Measurements from ENCODE around the gene PCNX2.
A peak's percentile ranks its signal among the peaks of the same experiment; 100 is the strongest.

The PCNX2 gene, protein sequence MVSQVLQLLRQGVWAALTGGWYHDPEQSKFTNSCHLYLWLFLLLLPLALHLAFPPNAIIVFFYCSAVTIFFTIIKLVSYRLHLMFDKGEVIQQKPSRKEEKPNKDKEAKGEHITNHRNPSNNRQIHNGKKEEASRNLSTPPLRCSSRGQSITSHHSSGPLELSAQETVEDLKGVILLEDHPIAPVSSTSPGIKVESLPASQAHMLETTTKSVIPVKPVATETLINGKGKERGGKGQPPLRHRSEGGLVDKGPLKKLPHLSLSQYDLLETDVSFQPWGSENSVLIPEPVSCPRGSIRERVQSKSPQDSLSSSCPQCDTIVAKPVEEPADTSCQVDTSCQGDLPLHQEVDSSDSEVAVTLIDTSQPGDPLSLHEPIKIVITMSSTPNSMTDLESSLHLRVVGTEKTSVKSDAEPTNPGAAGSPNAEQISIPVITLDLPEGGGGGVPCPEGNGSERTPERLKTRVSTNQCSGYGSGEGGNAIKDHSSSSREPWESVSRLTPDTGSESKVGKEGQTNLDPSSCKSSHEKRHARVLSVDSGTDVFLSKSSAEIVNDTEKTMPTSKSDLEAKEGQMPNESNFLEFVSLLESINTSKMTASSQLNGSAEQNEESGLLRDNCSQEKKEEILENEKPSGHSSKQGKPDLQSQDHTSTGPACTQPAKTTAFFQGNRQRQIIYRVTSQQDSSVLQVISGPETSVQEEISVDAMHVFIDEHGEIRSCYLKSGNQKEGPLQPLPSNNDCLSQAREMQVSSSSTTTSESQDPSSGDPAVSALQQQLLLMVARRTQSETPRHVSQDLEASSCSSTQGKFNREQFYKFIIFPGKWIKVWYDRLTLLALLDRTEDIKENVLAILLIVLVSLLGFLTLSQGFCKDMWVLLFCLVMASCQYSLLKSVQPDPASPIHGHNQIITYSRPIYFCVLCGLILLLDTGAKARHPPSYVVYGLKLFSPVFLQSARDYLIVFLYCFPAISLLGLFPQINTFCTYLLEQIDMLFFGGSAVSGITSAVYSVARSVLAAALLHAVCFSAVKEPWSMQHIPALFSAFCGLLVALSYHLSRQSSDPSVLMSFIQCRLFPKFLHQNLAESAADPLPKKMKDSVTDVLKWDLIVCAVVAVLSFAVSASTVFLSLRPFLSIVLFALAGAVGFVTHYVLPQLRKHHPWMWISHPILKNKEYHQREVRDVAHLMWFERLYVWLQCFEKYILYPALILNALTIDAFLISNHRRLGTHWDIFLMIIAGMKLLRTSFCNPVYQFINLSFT (N-terminal part only)

DNA sequence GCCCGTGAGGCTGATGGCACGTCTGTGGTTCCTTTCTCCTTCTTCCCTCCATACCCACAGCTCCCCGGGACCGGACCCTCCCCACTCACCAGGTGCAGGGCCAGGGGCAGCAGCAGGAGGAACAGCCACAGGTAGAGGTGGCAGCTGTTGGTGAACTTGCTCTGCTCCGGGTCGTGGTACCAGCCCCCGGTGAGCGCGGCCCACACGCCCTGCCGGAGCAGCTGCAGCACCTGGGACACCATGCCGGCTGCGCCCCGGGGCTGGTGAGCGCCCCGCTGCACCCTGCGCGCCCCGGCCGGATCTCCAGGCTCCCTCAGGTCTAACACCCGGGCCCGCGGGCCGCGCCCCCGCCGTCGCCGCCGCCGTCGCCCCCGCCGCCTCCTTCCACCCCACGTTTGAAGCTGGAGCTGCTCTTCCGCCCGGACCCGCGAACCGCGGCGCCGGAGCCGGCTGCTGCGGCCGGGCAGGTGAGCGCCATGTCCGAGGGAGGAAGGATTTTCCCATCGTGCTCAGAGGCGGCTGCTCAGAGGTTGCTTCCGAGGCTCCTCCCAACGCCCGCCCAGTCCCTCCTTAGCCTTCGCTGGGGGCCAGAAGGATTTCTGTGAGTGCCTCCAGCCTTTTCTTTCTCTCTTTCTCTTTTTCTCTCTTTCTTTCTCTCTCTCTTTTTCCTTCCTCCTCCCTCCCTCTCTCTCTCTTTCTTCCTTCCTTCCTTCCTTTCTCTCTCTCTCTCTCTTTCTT is at the start of gene PCNX2:
Gene PCNX2 (minus strand): TSS at position 489 of the 738 bp plus-strand sequence. CDS start 247 bp downstream, at position 242.
- peak; percentile 76 for DNase-seq

DNA sequence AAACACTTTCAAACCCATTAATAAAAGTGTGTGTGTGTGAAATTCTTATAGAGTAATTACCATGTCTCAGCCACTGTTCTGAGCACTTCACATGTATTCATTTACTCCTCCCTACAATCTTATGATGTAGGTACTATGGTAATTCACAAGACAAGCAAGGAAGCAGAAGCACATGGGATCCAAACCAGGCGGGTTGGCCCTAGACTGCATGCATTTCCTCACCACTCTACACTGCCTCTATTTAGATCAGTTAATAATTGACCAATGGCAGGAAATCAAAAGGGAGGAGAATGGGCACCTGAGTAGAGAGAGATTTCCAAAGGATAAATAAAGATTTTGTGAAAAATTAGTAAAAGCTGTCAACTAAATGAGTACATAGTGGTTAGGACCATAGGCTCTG is 47.7 kb upstream of the PCNX2 start:
- DNase-seq = no peak

DNA sequence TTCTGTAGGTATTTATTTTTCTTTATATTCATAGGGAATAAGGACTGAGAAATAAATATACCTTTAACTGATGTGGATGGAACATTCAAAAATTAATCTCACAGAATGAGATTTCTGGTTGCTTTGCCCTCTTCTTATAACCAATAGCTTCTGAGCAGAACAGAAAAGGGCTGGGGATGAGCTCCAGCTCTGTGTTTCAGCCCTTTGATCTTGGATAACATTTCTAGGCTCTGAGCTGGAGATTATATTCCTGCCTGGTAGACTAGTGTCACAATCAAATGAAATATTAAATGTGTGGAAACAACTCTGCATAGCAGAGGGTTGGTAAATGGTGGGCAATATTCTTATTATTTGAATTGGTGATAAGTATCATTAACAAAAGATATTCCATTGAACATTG is 46.6 kb upstream of the PCNX2 start:
- no peak for DNase-seq

DNA sequence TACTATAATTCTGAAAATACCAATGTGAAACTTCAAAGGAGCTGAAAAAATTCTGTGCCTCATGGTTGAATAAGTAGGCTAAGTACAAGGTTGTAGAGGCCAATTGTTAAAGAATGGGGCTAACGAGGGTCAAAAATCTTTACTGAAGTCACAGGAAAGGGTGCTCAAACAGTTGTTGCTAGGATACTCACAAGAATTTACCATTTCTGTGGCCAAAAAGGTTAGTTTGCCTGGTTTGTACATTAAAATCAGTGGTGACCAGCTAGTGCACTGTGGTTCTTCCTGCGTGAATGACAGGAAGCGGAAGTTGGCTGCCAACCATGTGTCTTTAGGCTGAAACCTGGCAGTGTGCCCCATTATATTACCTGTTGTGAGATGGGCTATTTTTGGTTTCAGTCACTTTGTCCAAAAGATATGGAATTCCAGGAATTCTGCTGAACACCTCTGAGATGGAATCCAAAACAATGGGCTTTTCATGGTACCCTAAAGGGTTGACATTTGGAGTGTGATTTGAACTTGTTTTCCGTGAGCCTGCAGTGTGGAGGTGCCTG is 45.5 kb upstream of the PCNX2 start:
- no peak for DNase-seq

DNA sequence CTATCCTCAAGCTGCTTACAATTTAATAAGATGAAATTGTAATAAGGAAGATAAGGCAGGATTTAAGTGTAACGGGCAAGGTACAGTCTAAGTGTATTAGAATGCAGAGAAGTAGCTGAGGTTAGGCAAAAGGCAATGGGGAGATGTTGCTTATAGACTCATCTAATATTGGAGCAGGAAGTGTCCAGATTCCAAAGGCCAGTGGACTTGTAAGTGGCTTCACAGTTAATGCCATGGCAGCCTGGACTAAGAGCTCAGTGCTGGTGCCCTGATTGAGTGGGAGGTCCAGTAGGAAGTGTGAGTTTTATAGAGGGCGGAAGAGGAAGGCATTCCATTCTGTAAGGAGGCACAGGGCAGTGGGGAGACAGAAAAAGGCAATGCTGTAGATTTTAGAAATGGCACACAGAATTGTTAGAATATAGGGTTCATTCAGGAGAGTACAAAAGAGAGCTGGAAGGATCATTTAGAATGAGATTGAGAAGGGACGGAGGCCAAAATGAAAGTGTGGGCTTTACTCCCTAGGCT is 44.6 kb upstream of the PCNX2 start:
- no peak for DNase-seq

DNA sequence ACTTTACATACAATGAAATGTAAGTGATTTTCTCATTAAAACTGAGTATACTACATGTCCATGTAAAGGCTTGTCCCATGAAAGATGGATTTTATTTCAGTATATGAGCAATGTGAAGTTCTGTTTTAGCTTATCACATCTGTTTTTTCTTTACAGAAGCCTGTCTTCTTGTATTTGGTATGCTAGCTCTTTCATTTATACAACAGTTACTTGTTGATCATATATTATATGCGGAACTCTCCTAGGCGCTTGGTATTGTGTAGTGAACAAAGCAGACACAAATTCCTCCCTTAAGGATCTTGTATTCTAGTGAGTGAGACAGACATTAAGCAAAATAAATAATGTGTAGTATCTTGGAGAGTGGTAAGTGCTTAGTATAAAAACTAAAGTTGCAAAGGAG is 42.6 kb upstream of the PCNX2 start:
- DNase-seq = no peak

DNA sequence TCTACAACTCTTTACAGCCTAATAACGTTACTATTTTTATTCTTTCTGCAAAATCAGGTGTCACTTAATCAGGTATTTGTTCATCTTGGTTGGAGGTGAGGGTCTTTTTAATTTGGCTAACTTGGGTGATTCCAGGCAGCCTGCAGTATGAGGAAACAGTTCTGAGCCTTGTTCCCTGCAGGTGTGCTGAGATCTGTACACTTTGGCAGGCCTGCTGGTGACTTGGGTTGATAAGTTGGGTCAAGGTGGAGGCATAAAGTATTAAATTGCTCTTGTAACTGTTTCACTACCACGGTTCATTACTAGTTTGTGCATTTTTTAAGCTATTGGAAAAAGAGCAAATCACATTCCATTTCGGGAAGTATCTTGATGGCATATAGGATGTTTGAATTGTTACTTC is 42.0 kb upstream of the PCNX2 start:
- DNase-seq = no peak

DNA sequence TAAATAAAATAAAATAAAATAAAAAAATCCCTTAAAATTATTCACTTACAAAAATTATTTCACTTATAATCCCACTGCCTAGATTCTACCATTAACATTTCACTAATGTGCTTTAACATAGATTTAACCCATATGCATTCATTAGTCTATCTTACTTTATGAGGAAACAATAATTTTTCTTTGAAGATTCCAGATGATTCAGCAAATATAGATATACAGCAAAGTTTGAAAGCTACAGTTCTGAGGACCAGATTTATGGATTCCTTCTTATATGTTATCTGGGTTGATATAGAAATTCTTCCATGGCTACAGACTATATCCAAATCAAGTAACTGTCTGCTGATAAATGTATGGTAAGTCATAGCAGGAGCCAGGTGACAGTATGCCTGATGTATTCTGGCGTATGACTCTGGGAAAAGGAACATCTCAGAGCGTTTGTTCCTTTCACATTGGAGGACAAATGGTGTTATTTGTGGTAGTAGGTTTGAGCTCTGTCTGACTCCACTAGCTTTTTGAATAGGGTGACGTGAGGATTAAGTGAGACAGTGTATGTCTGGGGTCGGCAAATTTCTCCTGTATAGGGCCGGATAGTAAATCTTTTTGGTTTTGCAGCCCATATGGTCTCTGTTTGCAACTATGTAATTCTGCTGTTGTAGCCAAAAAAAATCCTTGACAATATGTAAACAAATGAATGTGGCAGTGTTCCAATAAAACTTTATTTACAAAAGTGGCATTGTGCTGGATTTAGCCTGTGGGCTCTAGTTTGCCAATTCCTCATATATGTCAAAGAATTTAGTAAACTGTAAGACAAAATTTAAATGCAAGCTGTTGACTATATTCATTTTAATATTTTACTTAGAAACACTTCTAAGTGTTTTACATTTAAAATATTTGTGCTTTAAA is 41.3 kb upstream of the PCNX2 start:
- no peak for DNase-seq

DNA sequence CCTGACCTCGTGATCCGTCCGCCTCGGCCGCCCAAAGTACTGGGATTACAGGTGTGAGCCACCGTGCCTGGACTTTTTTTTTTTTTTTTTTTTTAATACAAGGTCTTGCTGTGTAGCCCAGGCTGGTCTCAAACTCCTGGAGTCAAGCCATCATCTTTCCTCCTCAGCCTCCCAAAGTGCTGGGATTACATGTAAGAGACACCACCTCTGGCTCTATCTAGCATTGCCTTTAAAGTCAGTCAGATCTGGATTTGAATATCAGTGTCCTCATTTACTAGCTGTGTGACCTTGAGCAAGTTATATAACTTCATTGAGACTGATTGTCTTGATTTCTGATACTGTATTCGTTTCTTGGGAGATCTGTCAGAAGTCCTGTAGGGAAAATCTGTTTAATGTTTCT is 38.6 kb upstream of the PCNX2 start:
- no peak for DNase-seq

DNA sequence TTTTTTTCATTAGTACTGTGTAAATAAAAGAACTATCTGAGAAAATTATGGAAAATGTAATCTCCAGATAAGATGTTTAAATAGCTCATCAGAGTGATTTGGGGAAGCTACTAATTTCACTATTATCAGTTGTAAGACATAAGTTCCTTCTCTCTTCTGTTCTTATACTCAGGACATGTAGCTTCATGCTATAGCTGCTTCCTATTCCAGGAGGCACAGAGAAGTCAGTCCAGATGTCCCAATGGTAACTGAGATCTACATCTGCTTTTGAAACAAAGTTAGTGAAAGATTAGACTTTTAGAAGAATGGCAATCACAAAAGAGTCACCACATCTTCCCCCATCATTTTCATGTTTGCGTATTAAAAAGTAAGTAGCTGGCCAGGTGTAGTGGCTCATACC is 37.6 kb upstream of the PCNX2 start:
- no peak for DNase-seq

DNA sequence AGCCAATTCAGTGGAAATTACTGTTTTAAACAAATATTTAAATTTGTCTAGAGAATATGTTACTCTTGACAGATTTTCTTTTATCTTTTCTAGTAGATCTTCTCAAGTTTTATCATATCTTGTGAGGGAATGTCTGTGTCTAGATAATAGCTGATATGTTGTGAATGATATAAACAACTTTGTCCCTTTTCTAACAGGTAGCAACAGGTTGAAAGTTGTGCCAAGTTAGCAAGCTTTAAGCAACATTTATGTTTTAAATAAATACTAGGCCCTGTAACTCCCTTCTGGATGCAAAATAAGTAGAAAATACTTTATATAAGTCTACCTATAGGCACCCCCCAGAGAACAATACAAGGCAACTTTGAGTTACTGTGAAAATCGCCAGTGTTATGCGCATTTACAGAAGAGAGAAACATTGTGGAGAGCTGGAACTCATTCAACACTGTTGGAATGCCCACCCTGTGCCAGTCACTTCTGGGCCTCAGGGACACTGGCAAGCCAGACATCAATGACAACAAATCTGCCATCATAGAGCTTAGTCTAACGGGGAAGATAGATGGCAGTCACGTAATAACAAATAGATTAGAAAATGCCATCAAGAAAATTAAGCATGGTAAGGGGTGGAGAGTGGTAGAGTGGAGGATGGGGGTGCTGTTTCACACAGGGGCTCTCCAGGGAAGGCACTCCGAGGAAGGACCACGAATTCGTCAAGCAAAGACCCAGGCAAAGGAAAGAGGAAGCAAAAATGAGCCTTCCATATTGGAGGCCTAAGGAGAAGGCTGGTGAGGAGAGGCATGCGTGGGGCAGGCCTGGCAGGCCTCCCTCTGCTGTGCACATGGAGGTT is 36.4 kb upstream of the PCNX2 start:
- no peak for DNase-seq

DNA sequence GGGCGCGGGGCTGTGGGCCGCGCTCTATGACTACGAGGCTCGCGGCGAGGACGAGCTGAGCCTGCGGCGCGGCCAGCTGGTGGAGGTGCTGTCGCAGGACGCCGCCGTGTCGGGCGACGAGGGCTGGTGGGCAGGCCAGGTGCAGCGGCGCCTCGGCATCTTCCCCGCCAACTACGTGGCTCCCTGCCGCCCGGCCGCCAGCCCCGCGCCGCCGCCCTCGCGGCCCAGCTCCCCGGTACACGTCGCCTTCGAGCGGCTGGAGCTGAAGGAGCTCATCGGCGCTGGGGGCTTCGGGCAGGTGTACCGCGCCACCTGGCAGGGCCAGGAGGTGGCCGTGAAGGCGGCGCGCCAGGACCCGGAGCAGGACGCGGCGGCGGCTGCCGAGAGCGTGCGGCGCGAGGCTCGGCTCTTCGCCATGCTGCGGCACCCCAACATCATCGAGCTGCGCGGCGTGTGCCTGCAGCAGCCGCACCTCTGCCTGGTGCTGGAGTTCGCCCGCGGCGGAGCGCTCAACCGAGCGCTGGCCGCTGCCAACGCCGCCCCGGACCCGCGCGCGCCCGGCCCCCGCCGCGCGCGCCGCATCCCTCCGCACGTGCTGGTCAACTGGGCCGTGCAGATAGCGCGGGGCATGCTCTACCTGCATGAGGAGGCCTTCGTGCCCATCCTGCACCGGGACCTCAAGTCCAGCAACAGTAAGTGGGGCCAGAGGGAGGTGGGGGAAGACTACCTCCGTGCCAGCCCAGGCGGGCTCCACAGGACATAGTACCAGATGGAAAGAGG is 32.8 kb upstream of the PCNX2 start:
- peak; percentile 7 for DNase-seq

DNA sequence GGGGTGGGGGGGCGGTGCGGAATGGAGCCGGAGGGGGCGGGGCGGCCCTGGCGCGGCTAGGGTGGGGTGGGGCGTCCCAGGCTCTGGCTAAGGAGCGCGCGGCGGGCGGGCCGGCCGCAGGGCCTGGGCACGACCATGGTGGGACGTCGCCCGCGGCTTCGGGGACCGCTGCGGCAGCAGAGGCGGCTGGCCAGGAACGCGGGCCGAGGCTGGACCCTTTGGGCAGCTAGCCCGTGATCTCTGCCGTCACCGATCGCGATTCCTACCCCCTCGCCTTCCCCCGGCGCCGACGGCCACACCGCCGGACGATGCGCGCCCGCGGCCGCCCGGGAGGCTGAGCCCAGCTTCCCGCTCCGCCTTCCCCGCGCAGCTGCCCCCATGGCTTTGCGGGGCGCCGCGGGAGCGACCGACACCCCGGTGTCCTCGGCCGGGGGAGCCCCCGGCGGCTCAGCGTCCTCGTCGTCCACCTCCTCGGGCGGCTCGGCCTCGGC is 32.2 kb upstream of the PCNX2 start, which contains the start of gene MAP3K21:
Gene MAP3K21 (plus strand): TSS at position 74 of the 491 bp plus-strand sequence. CDS start 305 bp downstream, at position 379.
- no peak for DNase-seq

DNA sequence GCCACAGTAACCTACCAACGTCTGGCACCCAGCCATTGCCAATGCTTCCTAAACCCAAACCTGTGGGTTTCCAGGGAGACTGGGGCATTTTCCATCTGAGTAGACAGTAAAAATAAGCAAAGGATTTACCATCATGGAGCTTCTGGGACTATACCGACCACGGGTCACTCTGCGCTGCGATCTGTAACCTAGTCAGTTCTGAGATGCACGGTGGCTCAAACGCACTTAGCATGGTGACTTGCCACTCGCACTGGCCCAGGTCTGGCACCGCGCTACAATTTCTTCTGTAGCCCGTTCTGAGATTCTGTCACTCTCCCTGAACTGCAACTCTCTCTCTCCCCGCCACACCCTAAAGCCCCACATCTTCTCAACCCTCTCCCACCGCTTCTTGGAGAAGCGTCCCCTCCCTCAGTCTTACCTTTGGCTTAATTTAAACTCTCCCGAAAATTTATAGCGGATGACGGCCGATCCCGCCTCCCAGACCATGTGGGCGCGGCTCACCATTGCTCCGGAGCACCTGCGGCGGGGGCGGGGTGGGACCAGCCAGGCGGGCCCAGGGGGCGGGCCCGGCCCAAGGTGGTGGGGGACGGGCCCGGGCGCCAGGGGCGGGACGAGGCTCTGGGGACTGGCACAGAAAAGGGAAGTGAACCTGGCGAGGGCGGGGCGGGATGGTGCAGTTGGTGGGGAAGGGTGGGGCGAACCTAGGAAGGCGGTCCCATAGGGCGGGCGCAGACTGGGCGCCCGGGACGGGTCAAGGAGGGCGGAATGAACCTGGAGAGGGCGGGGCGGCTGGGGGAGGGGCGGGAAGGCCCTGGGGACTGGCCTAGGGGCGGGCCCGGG is 31.5 kb upstream of the PCNX2 start:
- peak; percentile 83 for DNase-seq

DNA sequence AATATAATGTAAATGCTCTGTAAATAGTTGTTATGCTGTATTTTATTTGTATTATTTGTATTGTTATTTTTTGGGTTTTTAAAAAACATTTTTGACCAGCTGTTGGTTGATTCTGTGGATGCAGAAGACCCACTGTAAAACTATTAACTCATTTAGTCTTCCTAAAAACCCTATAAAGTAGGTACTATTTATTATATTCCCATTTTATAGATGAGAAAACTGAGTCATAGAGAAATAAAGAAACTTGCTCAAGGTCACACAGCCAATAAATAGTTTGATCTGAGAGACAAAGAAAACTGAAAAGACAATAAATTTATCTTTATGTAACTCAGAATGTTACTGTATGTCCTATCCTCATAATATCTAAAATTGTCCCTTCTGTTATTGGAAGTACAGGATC is 30.8 kb upstream of the PCNX2 start:
- no peak for DNase-seq

DNA sequence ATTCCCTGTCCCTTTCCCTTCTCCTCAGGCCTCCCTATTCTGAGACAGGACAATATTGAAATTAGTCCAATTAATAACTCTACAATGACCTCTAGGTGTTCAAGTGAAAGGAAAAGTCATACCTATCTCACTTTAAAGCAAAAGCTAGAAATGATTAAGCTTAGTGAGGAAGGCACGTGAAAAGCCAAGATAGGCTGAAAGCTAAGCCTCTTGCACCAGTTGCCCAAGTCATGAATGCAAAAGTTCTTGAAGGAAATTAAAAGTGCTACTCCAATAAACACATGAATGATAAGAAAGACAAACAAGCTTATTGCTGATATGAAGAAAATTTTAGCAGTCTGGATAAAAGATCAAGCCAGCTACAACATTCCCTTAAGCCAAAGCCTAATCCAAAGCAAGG is 28.2 kb upstream of the PCNX2 start:
- no peak for DNase-seq

DNA sequence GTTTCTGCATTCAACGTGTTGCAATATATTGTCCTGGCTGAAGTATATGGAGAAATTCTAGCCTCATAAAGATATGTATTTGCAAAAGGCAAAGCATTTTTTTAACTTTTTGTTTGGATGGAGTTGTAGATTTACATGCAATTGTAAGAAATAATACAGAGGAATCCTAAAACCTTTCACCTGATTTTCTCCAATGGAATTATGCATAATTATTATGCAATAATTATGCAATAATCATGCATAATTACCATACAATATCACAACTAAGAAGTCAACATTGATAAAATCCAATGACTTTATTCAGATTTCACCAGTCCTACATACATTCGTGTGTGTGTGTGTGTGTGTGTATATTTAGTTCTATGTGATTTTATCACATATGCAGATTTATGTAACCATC is 24.5 kb upstream of the PCNX2 start:
- DNase-seq = no peak

DNA sequence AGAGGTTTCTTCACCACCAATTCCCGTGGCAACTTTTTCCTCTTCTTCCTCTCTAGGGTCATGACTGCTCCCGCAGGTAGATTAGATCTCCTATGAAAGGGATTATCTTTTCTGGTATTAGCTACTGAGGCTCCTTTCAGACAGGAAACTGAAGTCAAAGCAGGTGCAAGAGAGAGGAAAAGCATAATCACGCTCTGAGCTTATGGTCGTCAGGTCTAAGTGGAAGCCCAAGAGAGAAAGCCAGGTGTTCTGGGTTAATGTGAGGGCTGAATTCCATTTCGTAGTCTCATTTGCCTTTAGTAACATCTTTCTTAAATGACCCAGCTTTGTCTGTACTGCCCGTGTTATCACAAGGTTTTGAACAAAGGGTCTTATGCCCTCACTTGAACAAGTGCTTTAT is 23.7 kb upstream of the PCNX2 start:
- no peak for DNase-seq

Data from stimulated activated CD4-positive, alpha-beta T cell treated with anti-CD3 and anti-CD28 coated beads, Interleukin-4, amount 100 ng/mL, for 24 hours (primary cell).